Fibroblast of peridontal ligament (primary cell): ENCODE results near the gene ZNHIT6.

Experiments used
- DNase-seq: peaks from one replicate; pipeline ENCODE4 v3.0.0-alpha.2; 2010; ENCODE audit errors: extremely low read depth

ZNHIT6 gene

DNA sequence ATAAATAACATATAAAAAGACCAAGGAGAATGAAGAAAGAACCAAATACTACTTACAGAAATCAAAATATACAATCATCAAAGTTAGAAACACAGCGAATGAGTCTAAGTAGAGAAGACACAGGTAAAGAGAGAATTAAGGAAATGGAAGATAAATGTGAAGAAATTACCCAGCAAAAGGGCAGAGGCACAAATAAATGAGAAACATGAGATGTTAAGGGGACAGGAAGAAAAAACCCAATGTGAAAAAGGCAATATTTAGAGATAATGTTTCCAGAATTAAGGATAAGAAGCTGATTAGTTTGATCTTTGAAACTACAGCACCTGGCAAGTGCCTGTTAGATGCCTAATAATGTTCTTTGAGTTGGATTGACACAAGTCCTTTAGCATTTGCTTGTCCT lies 86.8 kb downstream of the ZNHIT6 start:
- no peak for DNase-seq

DNA sequence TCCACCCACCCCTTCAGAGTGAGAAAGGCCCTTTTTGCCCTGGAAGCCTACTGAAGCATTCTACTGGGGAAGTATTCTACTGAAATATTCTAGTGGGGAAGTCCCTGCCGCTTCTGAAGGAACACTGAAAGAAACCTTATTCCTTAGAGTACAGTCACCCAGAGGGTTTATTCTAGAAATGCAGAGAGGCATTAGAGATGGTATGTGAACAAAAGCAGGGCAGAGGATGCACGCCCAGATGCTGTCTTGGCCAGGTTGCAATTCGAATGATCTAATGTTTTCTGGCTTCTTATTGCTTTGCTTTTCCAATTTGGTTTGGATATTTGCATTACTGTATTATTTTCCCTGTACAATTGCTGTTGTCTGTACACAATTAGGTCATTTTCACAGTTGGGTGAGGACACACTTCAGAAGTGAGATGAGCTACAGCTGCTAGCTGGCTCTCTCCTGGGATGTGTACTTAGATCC lies 90.6 kb downstream of the ZNHIT6 start:
- peak; percentile 78 for DNase-seq

DNA sequence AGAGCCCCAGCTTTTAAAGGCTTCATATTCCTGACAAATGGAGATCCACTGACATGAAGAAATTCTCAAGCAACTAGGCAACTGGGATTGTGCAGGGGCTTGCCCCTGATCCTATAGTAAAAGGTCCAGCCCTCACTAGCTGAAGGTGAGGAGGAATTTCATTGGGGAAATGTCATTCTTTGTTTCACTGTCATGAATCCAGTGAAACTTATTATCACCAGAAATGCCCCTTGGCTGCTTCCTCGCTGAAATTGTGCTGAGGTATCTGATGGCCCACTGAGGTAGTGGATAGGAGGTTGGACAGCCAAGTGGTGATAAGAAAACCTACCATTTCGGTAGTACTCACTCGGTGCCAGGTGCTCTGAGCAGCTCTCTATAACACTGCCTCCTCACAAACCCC lies 91.5 kb downstream of the ZNHIT6 start:
- DNase-seq, result no peak

DNA sequence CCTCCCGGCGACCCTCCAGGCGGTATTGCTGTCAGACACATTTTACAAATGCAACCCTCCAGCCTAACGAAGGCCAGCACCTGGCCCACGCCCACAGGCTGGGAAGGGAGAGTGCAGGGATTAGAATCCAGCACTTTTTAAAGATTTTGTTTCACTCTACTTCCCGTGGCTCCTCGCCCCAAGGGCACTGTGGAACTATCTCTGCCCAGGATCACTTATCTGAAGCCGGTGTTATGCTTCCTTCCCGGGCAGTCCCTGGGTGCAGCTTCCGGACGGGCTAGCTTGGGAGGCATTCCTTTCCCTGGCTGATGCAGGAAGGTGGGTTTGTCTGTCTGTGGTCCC lies 91.9 kb downstream of the ZNHIT6 start:
- no peak for DNase-seq

DNA sequence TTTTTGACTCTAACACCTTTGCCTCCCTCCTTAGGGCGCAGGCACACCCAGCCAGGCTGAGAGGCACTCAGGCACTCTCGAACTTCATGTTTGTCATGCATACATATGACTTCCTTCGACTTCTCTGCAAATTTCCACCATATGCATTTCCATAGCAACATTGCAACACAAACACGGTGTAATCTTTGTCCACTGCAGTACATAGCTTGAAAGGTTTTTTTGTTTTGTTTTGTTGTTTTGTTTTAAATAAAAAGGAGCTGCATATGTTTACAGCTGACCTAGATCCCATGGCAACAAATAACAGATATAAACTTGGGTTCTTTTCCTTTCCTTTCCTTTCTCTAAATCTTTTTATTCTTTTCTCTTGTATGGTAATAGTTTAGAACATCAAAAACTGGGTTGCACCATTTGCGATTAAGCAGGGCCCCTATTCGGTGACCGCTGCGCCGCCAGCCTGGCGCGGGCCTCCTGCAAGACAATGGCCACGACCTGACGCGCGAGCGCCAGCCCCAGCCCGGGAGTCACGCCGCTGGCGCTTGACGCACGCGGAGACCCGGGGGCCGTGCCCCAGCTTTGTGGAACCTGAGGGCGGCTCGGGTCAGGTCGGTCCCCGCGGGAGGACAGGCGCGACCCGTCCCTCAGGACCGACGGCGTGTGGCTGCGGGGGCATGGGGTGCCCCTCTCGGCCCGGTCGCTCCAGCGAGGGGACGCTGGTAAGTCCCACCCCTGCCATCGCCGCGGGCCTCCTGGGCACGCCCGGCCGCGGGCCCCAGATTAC lies 92.5 kb downstream of the ZNHIT6 start:
- no peak for DNase-seq

DNA sequence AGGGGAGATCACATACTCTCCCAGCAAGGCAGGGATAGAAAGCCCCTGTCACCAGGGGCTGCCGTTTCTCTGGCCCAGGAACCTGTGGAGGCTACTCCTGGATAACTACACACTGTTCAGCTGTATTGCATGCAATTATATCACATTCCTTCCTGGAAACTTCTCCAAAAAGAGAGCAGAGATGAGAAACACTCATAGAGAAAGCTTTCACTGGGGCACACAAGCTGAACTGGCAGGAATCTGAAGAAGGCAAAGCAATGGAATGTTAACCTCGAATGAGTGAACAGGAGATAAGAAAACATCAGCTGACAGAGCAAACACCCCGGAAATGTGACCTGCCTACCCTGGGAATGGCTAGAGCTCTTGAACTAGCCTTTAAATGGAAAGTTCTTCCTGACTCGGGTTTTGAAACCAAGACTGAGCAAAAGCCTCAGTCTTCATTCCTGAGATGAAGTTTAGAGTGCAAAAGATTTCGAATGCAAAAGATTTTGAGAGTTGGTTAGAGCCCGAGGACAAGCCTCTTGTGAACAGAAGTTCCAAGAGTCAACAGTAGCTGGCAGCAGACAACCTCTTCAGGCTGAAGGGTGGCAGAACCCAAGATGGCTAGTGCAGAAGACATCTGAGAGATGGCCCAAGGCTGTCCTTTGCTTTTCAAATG lies 95.4 kb downstream of the ZNHIT6 start:
- DNase-seq, result peak; percentile 96

DNA sequence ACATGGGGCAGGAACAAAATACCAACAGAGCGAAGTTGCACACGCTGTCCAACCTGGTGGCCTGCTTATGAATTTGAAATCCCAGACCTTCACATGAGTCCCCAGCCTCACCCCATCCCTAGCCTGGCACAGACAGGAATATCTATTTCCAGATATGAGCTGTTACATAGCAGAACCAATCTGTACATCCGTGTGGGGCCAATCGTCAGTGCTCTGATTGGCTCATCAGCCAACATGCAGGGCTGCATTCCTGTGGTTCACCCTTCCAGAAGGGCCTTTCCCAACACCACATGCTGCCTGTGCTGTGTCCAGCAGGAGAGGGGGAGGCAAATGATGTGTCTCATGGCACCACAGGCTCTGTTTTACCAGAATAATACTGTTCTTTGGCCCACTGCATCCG lies 96.4 kb downstream of the ZNHIT6 start:
- peak; percentile 100 for DNase-seq

DNA sequence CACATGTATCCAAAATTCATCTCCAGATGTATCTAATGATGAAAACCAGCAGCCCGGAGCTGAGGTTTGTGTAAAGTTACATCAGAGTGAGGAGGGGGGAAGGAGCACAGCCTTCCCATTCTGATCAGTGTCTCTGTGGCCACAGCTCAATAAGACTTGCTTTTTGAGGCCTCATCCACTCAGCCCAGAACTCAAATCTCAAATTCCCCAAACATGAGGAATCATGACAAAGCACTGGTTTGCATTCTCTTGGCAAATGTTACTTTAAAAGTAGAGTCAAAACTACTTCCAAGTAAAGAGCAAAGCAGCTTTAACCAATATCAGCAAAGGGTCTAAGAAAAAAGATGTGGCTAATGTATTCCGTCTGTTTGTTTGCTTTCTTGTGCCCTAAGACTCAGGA lies 96.8 kb downstream of the ZNHIT6 start:
- DNase-seq, result peak; percentile 99

DNA sequence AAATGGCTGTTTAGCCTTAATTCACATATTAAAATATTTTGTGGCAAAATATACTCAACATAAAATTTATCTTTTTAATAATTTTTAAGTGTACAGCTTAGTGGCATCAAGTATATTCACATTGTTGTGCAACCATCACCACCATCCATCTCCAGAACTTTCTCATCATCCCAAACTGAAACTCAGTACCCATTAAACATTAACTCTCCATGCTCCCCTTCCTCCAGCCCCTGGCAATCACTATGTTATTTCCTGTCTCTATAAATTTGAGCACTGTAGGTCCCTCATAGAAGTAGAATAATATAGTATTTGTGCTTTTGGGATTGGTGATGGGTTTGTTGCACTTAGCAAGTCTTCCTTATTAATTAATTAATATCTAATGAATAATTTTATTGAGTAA lies 98.3 kb downstream of the ZNHIT6 start:
- no peak for DNase-seq

DNA sequence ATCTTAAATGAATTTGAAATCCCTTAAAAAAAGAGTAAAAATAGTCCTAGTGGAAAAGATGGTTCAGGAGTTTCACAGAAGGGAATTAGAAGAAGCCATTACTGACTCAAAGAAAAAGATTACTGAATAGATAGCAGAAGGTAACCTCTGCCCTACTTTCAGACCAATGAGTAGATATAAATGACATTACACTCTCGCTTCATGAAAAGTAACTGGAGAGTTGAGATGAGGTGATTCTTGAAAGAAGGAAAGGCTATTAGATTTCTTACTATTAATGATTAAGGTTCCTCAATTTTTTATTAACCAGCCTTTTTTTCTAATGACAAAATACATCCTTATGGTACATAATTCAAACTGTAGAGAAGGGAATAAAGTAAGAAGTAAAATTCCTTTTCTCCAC lies 99.4 kb downstream of the ZNHIT6 start:
- DNase-seq, result no peak

DNA sequence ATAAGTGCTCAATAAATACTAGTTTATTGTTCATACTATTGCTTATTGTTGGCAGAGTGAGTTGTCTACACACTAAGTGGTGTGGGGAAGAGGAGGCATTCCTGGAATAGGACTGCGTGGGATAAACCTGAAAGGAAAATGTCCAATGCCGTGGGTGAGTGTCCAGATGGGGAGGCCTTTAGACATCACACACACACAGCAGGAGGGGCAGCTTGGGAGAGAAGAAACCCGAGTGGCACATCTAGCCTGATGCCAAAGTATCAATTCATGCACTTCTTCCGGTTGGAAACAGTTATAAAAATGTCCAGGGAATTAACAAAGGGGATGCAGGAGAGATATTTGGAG lies 100.3 kb downstream of the ZNHIT6 start:
- peak; percentile 12 for DNase-seq

DNA sequence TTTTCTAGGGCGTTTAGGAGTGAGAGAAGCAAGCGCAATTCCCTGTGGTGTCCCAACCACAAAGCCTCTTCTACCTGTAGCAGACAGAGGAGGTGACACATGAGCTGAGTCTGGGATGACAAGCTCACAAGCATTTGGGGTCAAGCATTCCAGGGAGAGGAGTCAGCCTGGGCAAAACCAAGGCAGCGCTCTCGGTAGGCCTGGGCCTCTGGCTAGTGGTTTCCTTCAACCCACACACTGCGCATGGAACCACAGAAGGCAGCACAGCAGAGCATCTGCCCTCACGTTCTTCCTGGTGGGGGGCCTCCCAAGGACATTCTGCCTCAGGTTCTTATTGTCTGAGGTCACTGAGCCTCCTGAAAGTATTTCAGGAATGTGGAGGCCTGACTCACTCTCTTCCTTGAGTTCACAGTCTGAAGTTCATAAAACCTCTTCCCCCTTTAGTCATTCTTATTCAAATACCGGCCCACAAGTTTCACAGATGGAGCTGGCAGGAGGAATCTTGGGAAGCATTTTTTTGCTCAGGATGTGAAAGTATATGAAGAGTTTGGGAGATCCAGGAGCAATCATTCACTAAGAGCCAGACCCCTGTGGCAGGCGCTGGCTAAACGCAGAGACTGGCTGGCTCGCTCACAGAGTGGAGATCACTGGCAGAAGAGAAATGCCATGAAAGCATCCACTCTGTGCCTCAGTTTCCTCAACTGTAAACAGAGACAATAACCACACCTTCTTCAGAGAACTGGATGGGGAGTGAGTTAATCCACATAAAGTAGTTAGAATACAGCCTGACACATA lies 100.9 kb downstream of the ZNHIT6 start:
- peak; percentile 98 for DNase-seq

DNA sequence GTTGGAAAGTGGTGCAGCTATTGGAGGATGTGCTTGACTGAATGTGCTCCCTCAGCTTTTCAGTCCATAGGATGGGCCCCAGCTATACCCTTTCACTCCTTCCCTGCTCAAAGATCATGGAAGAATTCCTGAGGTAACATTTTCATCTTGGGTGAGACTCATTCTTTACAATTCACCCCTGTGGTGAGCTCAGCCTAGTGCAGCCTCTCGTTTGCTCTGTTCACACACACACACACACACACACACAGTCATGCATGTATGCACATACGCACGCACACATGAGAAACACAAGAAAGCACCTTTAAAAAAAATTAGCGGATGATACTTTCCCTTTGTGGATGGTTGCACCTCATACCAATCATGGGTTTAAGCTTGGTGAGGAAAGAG lies 101.8 kb downstream of the ZNHIT6 start:
- peak; percentile 18 for DNase-seq

DNA sequence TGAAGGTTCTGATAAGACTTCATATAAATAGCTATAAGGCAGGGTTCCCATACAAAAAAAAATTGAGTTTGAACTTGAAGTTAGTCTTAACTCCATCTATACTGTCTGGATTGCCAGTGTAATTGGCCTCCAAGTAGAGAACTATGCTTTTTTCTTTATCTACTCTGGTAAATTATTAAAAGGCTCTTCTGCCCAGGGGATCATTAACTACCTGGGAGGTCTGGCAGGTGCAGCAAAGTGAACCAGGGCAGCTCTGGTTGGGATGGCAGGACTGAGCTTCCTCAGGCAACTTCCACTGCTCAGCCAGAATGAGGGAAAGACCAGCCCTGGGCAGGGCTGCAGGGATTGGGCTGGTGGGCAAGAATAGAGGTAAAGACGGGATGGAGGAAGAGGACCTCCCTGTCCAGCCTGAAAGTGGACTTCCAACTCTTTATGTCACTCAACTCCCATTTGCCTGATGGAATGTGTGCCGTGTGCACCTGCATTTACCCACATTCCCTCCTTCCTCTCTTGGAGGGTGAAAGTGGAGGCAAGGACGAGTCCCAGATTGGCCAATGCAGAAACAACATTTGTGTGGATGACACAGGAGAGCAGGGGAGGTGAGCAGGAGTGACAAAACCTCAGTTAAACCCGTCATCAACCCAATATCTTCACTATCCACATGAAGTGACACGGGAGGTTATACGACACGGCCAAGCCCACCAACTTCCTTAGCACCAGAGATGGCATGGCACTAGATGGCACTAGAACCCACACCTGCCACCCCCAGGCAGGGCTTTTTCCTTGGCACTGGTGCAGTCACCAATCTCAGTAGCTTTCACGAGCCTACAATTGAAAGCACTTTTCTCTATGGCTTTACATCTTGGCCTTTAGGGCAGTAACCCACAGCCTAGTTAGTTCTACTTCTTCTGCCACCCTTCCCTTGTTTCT lies 102.5 kb downstream of the ZNHIT6 start:
- no peak for DNase-seq

DNA sequence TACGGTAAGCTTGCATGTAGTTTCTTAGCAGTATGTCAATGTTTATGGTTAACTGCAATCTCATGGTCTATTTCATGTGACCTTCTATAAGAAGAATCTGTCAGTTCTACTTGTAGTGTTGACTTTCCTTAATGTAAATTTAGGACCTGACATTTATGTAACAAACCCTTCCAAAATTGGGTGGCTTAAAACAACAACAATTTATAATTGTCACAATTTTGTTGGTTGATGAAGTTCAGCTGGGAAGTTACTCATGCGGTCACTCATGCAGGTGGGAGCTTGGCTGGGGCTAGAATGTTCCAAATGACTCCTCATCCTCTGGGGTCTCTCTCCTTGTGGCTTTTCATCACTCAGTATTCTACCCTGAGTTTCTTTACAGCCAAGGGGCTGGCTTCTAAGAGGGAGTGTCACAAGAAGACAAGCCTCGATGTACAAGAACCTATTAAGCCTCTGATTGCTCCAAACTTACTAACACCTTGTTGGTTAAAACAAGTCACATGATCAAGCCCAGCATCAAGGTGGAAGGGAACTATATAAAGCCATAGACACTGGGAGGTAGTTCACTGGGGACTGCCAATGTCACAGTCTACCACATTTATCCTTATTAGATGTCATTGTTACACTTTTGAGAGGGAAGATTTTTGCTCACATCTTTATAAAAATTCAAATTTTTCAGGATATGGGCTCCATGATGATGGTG lies 103.8 kb downstream of the ZNHIT6 start:
- DNase-seq, result no peak

DNA sequence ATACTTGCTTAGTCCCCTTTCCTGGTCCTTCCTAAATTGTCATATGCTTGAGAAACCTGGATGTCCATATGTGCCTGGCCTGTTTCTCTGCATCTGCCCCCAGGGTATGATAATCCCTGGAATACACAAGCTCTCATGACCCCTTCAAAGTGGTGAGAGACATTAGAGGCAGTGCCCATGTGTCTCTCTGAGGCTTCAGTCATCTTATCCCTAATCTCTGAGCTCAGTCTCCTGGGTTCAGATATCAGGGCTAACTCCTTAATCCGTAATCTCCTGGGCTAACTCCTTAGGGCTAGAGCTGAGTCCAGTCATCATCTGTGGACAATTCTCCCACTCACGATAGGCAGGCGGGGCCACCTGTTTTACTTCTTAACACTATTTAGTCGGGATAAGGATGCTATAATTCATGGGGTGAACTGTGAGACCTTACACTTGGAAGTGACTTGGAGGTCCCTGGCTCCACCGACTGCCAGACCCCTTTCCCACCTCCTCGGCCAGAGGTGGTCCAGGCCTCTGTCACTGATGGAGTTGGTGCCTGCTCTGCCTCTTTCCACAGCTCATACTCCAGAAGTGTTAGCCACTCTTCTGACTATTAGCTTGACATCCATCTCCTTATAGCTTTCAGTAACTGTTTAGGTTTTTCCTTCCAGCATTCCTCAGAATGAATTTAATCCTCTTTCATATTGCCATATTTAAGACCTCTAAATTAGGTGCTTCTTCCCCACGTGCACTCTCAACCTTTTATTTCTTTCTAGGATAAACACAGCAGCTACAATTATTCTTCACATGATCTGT lies 105.0 kb downstream of the ZNHIT6 start:
- DNase-seq, result no peak

DNA sequence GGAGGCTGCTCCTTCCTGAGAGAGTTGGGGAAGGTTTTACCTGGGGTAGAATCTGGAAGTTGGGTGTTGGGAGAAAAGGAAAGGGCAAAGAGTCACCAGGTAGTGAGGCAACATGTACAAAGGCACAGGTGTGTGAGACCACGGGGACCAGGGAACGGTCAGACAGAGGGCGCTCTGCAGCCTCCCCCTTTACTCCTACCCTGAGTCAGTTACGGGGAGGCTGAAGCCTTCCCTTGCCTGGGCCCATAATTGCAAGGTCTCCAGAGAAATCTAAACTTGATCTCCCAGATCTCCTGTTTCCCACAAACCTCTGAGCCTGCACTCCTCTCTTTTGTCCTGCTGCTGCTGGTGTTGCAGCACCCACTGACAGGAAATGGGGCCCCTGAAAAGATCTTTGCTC lies 105.7 kb downstream of the ZNHIT6 start:
- no peak for DNase-seq

DNA sequence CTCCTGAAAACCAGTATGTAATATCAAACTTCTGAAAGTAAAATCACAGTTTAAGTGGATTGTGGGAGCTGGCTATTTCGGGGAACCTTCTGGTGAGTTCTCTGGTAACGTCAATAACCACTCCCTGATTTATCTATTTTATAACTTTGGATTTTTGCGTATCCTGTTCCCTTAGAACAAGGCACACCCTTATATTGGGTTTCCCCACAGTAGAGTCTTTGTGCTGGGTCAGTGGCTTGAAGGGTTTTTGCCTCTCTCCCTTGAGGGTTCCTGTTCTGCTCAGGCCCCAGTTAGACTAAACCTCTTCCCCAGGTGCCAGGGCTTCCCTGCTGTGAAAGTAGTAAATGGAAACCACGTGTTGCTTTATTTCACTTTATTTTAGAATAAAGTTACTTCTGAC lies 106.3 kb downstream of the ZNHIT6 start:
- DNase-seq, result no peak

DNA sequence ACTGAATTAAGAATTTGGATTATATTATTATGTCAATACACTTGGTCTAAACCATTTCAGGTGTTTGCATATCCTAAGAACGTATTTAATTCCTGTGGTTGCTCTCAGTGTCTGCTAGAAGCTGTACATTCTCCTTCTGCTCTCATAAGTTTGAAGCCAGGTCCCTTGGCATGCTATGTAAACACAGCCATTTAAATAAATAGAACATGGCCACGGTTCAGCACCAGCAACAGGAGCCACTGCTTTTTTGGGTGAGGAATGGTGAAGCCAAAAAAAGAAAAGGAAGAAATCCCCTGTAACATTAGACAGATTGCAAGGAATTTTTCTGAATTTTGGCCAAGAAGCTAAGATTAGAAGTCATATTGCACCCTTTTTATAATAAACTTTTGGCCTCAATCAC lies 108.6 kb downstream of the ZNHIT6 start:
- peak; percentile 47 for DNase-seq
